HS-27A (cell line): ENCODE measurements around the gene ZNF287.

ENCODE experiments used
- DNase-seq: peaks from one replicate; pipeline ENCODE4 v3.0.0-alpha.2; 2012; ENCODE audit warnings: low read depth, missing footprints

The ZNF287 gene

GRCh38 chr17:16516594-16517051, 52.4 kb downstream of the ZNF287 start:
- peak; percentile 73 for DNase-seq

- no peak for DNase-seq
These were observed 53.1 kb downstream of the ZNF287 start for GRCh38 chr17:16515933-16516332.

- no peak for DNase-seq
These were observed 55.1 kb downstream of the ZNF287 start for GRCh38 chr17:16513873-16514272.

GRCh38 chr17:16512011-16512410, 57.0 kb downstream of the ZNF287 start:
- no peak for DNase-seq

GRCh38 chr17:16511593-16511992, 57.4 kb downstream of the ZNF287 start:
- DNase-seq, result no peak

- DNase-seq, result no peak
These were observed 61.0 kb downstream of the ZNF287 start for GRCh38 chr17:16507918-16508533.

- no peak for DNase-seq
These were observed 62.8 kb downstream of the ZNF287 start for GRCh38 chr17:16506188-16506587.

GRCh38 chr17:16504984-16505383, 64.0 kb downstream of the ZNF287 start:
- no peak for DNase-seq
